Measurements from ENCODE around the gene EPHB1.

Gene EPHB1

GRCh38 chr3:134885877-134886621 lies 91.0 kb downstream of the EPHB1 start:
- DNase-seq, result no peak

- DNase-seq, result no peak
Observed at GRCh38 chr3:134886991-134887390, 91.9 kb downstream of the EPHB1 start.

DNA sequence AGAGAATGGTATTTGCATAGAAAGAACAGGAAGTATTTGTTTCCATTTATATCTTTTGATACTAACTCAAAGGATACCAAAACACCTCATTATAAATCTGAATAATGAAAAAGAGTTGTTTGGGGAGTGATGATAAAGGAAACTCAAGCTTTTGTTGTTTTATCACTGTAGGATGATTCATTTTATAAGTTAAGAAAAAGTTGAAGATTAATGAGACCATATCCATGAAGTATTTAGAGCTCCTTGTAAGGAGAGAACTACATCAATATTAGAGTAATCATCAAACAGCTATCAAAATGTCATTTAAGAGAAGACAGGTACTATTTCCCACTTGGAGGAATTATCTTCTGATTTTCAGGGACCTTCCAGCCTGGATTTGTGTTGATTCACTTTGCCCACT lies 92.5 kb downstream of the EPHB1 start:
- no peak for DNase-seq

DNA sequence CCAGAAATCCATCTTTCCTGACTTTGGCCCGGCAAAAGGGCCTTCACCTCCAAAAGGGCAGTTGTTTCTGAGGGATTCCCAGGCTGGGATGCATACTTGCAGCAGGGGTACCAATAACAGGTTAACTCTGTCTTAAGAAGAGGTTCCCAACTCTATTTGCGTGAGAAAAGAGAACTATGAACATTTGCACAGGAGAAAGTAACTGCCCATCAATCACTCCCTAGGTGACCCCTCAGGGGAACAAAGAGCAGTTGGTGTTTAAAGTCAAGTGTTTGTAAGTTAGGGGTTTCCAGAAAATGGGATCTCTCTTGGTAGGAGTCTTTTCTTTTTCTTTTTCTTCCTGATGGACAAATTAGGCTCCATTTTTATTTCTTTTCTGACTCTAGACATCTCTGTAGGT lies 97.3 kb downstream of the EPHB1 start:
- no peak for DNase-seq

- DNase-seq, result no peak
Observed at GRCh38 chr3:134892761-134893160, 97.7 kb downstream of the EPHB1 start.

DNA sequence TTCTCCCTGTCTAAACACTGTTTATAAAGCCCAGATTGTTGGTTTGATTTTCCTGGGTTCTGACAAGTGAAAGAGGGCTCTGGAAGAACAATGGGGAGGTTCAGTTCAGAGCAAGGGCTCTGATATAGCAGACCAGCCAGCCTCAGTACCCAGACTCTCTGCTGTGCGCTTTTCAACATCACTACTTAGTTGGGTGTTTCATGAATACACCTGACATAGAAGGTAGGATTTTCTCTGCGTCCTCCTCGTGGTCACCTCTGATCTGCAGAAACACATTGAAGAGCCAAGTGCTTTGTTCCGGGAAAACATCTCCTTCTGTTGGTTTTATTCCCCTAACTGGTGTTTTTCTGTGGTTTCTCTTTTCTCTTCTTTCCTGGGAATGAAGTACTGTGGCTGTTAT lies 99.5 kb downstream of the EPHB1 start:
- DNase-seq, result no peak

DNA sequence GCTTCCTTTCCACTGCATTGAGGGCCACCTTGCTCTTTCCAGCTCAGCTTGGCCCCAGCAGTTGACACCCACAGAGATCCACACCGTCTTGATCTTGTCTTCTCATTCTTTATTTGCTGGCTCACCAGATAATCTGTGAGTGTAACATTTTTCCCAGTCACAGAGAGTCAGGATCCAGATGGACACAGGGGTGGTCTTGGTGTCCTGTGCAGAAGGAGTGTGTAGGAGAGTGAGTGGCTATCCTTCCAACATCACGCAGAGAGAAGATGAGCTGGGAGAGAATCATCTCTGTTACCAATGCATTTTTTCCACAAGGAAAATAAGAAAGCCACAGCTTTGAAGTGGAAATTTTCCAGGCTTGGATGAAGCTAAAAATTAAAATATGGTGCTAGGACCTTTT lies 100.1 kb downstream of the EPHB1 start:
- DNase-seq, result no peak

DNA sequence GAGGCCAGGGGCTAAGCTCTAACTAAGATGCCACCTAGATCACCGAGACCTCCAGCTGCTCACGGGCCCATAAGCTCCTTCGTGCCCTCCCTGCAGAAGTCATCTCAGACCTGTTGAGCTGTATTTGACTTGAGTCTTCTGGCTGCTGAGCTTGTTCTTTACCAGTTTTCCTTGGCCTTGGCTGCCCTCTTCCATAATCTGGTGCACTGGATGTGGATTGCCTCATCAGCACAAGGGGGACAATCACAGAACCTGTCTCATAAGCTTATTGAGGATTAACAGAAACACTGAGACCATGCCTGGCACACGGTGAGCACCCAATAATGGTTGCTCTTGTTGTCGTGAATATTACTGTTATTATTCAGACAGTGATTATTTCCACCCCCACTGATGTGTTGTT lies 101.1 kb downstream of the EPHB1 start:
- no peak for DNase-seq

GRCh38 chr3:134896696-134897095 lies 101.6 kb downstream of the EPHB1 start:
- DNase-seq, result no peak

DNA sequence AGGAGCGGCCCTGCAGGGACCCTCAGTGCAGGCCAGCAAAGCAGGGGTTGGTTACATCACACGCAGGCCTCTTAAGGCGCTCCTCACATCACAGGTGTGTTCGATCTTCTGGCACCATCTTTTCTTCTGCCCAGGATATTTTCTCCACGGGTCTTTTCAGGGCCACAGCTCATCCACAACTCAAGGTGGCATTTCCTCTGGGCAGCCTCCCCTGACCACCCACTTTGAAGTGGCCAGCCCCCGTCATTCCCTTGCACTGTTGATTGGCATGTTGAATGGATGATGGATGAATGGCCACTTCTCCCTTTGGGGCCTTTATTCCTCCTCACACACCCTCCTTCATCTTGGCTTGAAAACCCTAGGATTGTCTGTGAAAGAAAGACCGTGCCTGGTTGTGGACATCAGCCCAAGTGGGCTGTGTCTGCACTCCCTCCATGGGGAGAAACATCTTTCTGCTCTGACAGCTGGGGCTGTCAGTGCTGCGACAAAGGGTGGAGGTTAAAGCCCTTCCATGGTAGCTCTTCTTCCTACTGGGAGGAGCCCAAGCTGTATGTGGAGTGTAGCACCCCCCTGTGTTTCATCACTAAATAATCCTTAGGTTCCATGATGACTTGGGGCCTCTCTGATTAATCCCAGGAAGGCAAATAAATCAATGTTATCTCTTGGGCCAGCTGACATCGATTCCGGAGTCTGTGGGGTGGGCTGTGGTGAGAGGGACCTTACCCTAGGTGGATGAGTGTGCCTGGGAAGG lies 102.5 kb downstream of the EPHB1 start:
- DNase-seq, result no peak

- no peak for DNase-seq
Observed at GRCh38 chr3:134898181-134898754, 103.2 kb downstream of the EPHB1 start.

GRCh38 chr3:134899786-134900185 lies 104.7 kb downstream of the EPHB1 start:
- DNase-seq, result no peak

DNA sequence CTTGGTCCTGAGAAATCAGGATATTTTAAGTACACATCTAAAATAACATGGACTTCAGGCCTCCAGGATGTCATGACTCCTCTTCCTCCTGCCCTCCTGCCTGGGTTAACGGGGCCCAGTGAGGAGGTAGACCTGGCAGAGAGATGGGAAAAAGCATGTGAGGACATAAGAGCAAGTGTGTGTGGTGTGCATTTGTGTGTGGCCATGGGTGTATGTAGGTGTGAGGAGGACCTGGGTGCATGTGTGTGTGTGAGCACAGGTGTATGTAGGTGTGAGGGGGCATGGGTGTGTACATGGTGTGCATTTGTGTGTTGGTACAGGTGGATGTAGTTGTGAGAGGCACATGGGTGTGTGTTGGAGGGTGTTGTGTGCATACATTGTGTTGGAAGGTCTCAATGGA lies 105.4 kb downstream of the EPHB1 start:
- no peak for DNase-seq

DNA sequence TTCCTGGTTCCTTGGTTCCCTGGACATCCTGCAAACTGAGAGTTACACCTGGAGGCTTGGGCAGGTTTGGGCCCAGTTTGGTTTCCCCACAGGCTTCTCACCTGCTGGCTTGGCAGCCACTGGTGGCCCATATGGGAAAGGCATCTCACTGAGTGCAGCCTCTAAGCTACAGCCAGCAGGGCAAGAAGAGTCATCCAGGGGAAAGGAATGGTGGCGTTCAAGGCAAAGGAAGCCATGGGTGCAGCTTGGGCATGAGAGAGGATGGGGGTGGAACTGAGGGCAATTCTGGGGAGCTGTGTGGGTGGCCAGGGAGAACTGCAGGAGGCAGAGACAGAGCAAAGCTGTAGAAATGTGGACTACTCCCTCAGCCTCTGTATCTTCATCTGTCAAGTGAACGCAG lies 106.4 kb downstream of the EPHB1 start:
- DNase-seq, result no peak

DNA sequence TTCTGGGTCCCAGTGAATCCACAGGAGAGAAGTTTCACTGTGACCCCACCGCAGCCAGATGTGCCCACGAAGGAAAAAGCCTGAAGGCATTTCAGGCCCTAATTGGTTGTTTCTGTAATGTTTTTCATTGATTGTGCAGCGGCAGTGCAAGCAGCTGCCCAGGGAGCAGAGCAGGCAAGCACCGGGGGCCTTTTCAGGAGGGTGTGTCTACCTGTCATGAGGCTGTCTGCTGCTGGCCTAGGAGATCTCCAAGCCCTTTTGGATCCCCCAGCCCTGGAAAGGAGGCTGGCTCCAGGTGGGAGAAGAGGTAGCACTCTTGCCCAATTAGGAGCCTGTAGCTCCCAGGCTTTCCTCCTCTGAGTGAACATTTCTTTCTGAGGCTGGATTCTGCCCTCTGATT lies 108.8 kb downstream of the EPHB1 start:
- no peak for DNase-seq

GRCh38 chr3:134904241-134904771 lies 109.2 kb downstream of the EPHB1 start:
- no peak for DNase-seq

DNA sequence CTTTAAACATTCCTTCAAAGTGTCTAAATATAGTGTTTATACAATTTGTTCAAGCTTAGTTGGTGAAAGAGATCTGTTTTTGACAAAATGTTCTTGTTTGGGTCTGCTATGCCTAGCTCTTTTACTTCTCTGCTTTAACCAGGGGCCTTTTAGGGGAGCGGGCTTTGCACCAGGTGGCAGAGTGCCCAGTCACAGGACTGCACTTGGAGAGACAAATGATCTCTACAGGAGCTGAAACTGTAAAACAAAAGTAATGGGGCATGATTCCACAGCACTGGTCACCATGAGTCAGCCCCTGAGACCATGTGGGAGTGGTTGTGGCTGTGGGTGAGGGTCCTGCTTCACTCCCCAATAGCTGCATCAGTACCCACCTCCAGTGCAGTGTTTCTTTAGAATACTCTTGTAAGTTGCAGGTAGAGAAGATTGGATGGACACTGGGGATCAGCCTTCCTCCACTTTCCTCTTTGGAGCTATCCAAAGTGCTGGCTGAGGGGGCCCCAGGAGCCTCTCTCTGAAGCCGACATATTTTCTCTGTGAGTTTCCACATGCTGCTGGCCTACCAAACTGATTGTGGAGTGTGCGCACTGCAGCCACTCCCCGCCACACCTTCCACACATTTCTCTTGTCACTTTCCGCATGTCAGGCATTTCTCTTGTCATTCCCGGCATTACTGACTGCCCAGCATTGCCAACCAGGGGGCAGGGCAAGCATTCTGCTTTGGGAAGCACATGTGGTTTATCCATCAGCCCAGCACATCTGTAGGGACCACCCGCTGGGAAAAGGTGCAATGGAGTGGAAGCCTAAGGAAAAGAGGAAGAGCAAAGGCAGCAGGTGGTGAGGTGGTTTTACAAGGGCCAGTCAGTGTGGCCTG lies 110.0 kb downstream of the EPHB1 start:
- DNase-seq, result no peak

GRCh38 chr3:134905647-134905935 lies 110.5 kb downstream of the EPHB1 start:
- no peak for DNase-seq

DNA sequence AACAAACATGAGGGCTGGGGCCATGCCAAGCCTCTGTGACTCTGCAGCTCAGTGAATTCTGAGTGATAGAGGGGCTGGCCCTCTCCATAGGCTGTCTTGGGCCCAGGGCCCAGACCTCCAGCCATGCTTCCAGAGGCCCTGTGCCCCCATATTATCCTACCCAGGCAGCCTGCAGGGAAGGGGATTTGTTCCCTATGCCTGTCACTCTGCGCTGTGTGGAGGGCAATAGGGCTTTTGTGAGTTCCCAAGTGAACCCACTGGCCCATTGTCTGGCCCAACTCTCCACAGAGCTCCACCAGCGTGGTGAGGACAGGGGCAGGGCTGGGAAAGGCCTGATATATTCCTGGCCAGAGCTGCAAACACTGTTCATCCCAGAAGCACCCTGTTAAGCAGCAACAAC lies 113.2 kb downstream of the EPHB1 start:
- DNase-seq, result no peak

DNA sequence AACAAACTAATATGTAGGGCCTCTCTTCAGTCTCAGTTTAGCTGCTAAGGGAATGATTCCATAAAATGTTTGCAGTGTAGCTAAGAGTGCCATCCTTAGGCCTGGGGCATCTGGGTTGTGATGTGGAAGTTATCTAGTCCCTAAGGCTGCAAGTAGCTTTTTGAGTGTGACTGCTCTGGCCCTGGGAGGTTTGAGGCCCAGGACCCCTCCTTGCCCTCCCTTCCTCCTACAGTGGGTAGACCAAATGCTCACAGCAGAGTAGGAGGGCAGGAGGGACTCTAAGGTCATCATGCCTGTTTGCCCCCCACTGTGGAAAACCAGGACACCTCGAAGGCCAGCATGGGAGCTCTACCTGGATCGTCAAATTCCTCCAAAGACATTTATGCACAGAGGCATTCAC lies 115.0 kb downstream of the EPHB1 start:
- DNase-seq, result no peak

DNA sequence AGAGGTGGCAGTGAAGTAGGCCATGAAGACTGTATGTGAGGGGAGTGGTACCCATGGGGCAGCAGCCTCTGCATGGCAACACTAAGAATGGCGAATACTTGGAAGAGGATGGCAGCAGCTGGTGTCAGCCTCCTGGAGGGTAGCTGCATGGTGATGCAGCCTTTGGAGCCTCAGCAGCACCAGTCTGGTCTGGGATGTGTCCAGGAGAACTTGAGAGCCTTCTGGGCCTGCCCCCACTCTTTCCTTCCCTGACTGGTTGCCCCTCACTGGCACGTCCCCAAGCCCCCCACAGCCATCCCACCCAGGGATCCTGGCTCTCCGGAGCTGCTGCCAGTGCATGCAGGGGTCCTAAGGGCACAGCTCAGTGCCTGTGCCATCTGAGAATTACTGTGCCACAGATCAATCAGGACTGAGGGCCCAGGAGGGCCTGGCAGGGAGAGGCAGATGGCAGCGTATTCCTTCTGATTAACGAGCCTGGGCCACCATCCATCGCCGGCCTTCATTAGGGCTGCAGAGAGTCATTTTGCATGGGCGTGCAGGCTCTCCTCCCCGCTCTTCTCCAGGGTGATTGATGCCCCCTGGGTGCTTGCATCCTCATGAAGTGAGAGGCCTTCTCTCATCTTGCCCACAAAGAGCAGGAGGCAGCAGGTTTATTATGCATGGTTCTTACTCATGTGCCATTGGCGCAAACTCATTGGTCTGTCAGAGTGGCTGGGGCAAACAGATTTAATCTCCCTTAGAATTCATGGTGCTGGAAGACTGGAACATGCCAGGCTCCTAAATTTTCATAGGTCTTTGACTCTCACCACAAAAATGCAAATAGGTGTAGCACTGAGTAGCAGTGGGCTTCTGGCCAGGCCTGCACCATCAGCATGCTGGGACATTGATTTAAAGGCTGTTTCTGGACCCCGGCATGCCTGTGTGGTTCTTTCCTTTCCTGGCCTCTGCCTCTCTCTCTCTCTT lies 116.8 kb downstream of the EPHB1 start:
- peak; percentile 5 to 34 for DNase-seq

Measured in NCI-H524 (cell line).